Vagina (tissue), 2 donors: ENCODE measurements around the gene NCOR2. TPM values are rescaled to one million over a fixed set of nuclear protein-coding genes. Genes with fewer than 3 reads are reported as not detected.

Source experiments
- DNase-seq, 2 donors: peaks; one replicate each; pipeline ENCODE4 v3.0.0-alpha.2; 2017; ENCODE audit errors: extremely low spot score in 2 of 2
- H3K27ac ChIP-seq: fragments of 200-600 bp; sonication (generic); one replicate; pipeline ENCODE4 v1.5.1; 2019
- H3K27me3 ChIP-seq: fragments of 200-600 bp; sonication (generic); one replicate; pipeline ENCODE4 v1.5.1; 2019
- H3K36me3 ChIP-seq, 2 donors: fragments of 200-600 bp; sonication (generic); one replicate each; pipeline ENCODE4 v1.5.1; 2017 to 2019
- H3K4me1 ChIP-seq: fragments of 200-600 bp; sonication (generic); one replicate; pipeline ENCODE4 v1.5.1; 2019
- H3K4me3 ChIP-seq, 2 donors: fragments of 200-600 bp; sonication (generic); 1 replicate in 1 of 2; 2 replicates in 1 of 2; pipeline ENCODE4 v1.5.1; 2016 to 2019
- H3K9me3 ChIP-seq: fragments of 200-600 bp; sonication (generic); one replicate; pipeline ENCODE4 v1.5.1; 2019
- POLR2A ChIP-seq, 2 donors: fragments of 450-650 bp; IDR thresholded peaks; one replicate each; pipeline ENCODE4 v1.6.1; 2017; ENCODE audit warnings: antibody characterized with exemption in 2 of 2, mild to moderate bottlenecking in 2 of 2, moderate library complexity in 2 of 2
- POLR2AphosphoS5 ChIP-seq, 2 donors: sonication (generic); formaldehyde crosslinking; IDR thresholded peaks; one replicate each; pipeline ENCODE4 v1.9.0; 2017; ENCODE audit warnings: antibody characterized with exemption in 2 of 2, mild to moderate bottlenecking in 2 of 2, low read depth in 1 of 2; ENCODE audit not compliant: insufficient read depth in 1 of 2
- intact Hi-C: fragments of 100-400 bp; cut with DNase I; formaldehyde crosslinking; loops from one replicate; pipeline ENCODE4 v1.15.1; 2023
- total RNA-seq: library from RNA; depleted of rRNA; stranded (reverse); fragments of >200 nt; gene quantifications from one replicate; pipeline ENCODE4 v1.2.3, GENCODE V29; 2016
- TF ChIP-seq, protein P1 (sequence below), 3 experiments: fragments of 450-650 bp in 2 of 3; fragments of 200-600 bp in 1 of 3; sonication (generic) in 1 of 3; IDR thresholded peaks; one replicate each; pipeline ENCODE4 v1.5.1; 2017 to 2019; ENCODE audit warnings: antibody characterized with exemption in 3 of 3, mild to moderate bottlenecking in 2 of 3, moderate library complexity in 2 of 3

Gene NCOR2
- total RNA-seq, 1 donor from 2014 or later = 120 TPM

DNA sequence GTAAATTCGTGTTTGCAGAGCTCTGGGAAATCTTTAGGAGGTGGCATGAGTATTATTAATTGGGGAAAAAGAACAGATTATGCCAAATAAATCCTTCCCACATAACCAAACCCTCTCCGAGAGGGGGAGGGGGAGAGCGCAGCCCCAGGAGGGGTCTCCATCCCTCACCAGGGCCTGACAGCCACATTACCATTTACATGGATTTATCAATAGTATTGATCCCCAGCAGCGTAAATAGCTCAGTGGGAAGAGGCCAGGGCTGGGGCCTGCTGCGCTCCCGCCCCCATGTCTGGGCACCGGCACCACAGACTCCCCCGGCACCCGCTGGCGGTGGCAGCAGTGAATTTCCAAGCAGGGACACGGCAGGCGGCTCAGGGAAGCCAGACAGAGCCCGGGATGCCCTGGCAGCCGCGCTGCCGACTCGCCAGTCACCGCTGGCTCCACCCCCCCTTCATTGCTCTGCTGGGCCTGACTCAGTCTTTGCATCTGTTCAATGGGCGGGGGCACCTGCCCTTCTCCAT, 2.4 kb downstream of the NCOR2 start:
- Histone ChIP-seq H3K27ac (peak overlapping the region; percentile 98), H3K36me3 (no peaks in the 10 kb centered on the region), H3K4me1 (peaks cover 81% of the 10 kb centered on the region), H3K27me3 (no peaks in the 10 kb centered on the region), H3K4me3 (peak overlapping the region; percentile 98 to 99), H3K9me3 (no peaks in the 10 kb centered on the region)
- DNase-seq = no peak
- intact Hi-C loops = loop anchor here (5.0 kb wide), 2 partner anchors 48 to 202 kb away; no protein-coding TSS in a partner anchor
- TF ChIP-seq POLR2AphosphoS5 (IDR thresholded peaks at IDR 0.05; ENCODE audit: insufficient read depth in 1 of 2, low read depth in 1 of 2) (no peak), POLR2A (IDR thresholded peaks at IDR 0.05) (no peak)
- TF ChIP-seq, protein P1, sequence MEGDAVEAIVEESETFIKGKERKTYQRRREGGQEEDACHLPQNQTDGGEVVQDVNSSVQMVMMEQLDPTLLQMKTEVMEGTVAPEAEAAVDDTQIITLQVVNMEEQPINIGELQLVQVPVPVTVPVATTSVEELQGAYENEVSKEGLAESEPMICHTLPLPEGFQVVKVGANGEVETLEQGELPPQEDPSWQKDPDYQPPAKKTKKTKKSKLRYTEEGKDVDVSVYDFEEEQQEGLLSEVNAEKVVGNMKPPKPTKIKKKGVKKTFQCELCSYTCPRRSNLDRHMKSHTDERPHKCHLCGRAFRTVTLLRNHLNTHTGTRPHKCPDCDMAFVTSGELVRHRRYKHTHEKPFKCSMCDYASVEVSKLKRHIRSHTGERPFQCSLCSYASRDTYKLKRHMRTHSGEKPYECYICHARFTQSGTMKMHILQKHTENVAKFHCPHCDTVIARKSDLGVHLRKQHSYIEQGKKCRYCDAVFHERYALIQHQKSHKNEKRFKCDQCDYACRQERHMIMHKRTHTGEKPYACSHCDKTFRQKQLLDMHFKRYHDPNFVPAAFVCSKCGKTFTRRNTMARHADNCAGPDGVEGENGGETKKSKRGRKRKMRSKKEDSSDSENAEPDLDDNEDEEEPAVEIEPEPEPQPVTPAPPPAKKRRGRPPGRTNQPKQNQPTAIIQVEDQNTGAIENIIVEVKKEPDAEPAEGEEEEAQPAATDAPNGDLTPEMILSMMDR (IDR thresholded peaks at IDR 0.05) = no peak

DNA sequence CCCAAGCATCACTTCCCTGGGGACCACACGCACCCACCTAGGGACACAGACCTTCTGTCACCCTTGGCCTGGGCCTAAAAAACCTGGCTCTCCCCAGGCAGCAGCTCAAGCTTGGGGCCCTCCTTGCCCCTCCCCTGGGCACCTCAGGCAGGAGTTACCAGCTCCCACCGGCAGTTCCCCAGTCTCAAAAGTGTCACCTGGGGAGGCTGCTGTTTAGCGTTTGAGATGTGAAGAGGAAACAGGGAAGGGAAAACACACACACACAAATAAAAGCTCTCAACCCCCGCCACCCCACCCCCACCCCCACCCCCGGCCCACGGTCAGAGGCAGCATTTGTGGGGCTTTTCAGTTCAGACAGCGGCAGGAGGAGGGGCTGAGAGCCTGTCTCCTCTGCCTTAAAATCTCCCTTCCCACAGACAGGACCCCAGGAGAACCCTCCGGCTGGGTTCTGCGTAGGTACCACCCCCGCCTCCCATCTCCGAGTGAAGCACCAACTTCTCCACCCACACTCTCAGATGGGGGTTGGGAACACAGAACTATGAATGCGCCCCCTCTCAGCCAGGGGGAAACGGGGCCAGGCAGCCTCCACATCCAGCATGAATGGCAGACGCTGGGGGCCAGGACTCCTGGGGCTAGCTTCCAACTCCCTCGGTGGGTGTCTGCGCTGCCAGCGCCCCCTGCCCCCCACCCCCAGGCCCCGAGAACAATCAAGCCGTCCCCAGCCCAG, 3.0 kb downstream of the NCOR2 start:
- Histone ChIP-seq H3K4me3 (peak overlapping the region; percentile 98 to 99), H3K9me3 (no peaks in the 10 kb centered on the region), H3K27me3 (no peaks in the 10 kb centered on the region), H3K27ac (peak overlapping the region; percentile 98), H3K4me1 (peaks cover 76% of the 10 kb centered on the region), H3K36me3 (no peaks in the 10 kb centered on the region)
- intact Hi-C loops = no loop called here
- TF ChIP-seq, protein P1 (IDR thresholded peaks at IDR 0.05) = no peak
- TF ChIP-seq POLR2AphosphoS5 (IDR thresholded peaks at IDR 0.05; ENCODE audit: insufficient read depth in 1 of 2, low read depth in 1 of 2) (no peak), POLR2A (IDR thresholded peaks at IDR 0.05) (no peak)
- no peak for DNase-seq

DNA sequence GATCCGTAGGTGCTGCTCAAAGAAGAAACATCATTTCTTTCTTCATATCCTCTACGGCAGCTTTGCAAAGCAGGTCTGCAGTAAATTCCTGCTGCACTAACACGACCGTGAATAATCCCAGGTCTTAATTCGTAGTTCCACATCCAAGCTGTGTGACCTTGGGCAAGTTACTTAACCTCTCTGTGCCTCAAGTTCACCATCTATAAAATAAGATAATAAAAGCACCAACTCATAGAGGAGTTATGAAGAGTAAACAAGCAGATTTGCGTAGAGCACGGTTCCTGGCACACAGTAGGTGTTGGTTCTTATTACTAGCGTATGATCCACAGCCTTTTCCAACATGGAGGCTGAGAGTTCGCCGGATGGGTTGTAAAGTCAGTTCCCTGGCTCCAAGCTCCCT, 3.6 kb downstream of the NCOR2 start:
- H3K4me1 ChIP-seq = peaks cover 71% of the 10 kb centered on the region
- intact Hi-C loops = no loop called here
- H3K4me3 ChIP-seq = no peak overlapping the region
- DNase-seq = no peak
- H3K9me3 ChIP-seq = no peaks in the 10 kb centered on the region
- TF ChIP-seq POLR2AphosphoS5 (IDR thresholded peaks at IDR 0.05; ENCODE audit: insufficient read depth in 1 of 2, low read depth in 1 of 2) = no peak
- TF ChIP-seq POLR2A (IDR thresholded peaks at IDR 0.05) = no peak
- TF ChIP-seq, protein P1 (IDR thresholded peaks at IDR 0.05) = no peak
- H3K27ac ChIP-seq = peak overlapping the region; percentile 98
- no peaks in the 10 kb centered on the region for H3K27me3 ChIP-seq
- no peaks in the 10 kb centered on the region for H3K36me3 ChIP-seq

DNA sequence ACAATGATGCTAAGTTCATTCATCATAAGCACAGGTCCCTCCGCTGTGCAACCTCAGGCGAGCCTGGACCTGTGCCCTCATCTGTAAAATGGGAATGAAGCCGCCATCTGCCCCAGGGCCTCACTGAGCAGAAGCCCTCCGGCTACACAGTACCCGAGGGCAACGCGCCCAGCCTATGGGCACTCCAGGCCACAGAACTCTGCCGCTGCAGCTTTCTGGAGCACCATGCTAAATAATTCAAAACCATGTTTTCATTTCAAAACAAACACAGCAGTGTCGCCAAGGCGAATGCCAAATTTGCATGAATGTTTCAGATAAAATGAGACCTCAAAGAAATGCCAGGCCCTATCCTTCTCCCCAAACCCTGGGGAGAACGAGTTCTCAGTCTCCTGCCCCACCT, 4.0 kb downstream of the NCOR2 start:
- Histone ChIP-seq H3K4me1 (peaks cover 71% of the 10 kb centered on the region), H3K27ac (no peak overlapping the region), H3K9me3 (no peaks in the 10 kb centered on the region), H3K27me3 (no peaks in the 10 kb centered on the region), H3K4me3 (no peak overlapping the region), H3K36me3 (no peaks in the 10 kb centered on the region)
- no peak for DNase-seq
- intact Hi-C loops = no loop called here
- TF ChIP-seq POLR2A (IDR thresholded peaks at IDR 0.05) (no peak), POLR2AphosphoS5 (IDR thresholded peaks at IDR 0.05; ENCODE audit: insufficient read depth in 1 of 2, low read depth in 1 of 2) (no peak)
- TF ChIP-seq, protein P1 (IDR thresholded peaks at IDR 0.05) = no peak

DNA sequence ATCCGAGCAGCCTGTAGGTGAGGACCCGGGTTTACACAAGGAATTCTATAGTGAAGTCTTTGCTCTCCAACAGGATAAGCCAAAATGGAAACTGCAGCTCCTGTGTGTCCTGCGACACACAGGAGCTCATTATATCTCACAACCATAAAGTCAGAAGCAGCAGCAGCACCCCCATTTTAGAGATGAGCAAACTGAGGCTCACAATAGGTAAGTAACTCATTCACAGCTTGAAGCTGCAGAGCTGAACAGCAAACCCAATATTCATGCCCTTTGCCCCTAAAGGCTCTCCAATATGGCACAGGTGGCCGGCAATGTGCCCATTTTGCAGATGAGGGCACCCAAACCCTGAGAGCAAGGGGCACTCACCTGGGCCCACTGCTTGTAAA, 4.6 kb downstream of the NCOR2 start:
- H3K4me3 ChIP-seq = no peak overlapping the region
- peaks cover 71% of the 10 kb centered on the region for H3K4me1 ChIP-seq
- no peaks in the 10 kb centered on the region for H3K36me3 ChIP-seq
- no peaks in the 10 kb centered on the region for H3K9me3 ChIP-seq
- DNase-seq = no peak
- no peak overlapping the region for H3K27ac ChIP-seq
- H3K27me3 ChIP-seq = no peaks in the 10 kb centered on the region
- TF ChIP-seq, protein P1 (IDR thresholded peaks at IDR 0.05) = no peak
- no peak for TF ChIP-seq POLR2AphosphoS5 (IDR thresholded peaks at IDR 0.05; ENCODE audit: insufficient read depth in 1 of 2, low read depth in 1 of 2)
- intact Hi-C loops = no loop called here
